Measurements from ENCODE around the gene PTGER2.

- TF ChIP-seq CTCF (conservative IDR thresholded peaks at IDR 0.05; ENCODE audit: low read length) (no peak), EZH2phosphoT487 (IDR thresholded peaks at IDR 0.05; ENCODE audit: borderline replicate concordance) (no peak)
Observed at GRCh38 chr14:52327374-52328226, 13.5 kb downstream of the PTGER2 start.
